ENCODE data around the gene LMAN2. TPM values are rescaled to one million over a fixed set of nuclear protein-coding genes. Genes with fewer than 3 reads are reported as not detected.
"Not testable (repeated sequence)": the region's sequence is repeated elsewhere in the genome, so short reads cannot be mapped to it uniquely, and the experiment has no call there.

Gene LMAN2
- total and polyA plus RNA-seq, 2 experiments from 2014 or later: 163 to 261 TPM

- H3K4me1 ChIP-seq (ENCODE audit: low read depth): peaks cover 34% of the 10 kb centered on the region
- no peak overlapping the region for H3K27ac ChIP-seq
- no peaks in the 10 kb centered on the region for H3K9me3 ChIP-seq (ENCODE audit: low read depth)
- H3K36me3 ChIP-seq: no peaks in the 10 kb centered on the region
- no peaks in the 10 kb centered on the region for H3K27me3 ChIP-seq
- DNase-seq (ENCODE audit: low read depth in 1 of 2, low spot score in 1 of 2): peak in 1 of 2 donors; percentile 40
- no peak overlapping the region for H3K4me3 ChIP-seq
- TF ChIP-seq, protein P1, sequence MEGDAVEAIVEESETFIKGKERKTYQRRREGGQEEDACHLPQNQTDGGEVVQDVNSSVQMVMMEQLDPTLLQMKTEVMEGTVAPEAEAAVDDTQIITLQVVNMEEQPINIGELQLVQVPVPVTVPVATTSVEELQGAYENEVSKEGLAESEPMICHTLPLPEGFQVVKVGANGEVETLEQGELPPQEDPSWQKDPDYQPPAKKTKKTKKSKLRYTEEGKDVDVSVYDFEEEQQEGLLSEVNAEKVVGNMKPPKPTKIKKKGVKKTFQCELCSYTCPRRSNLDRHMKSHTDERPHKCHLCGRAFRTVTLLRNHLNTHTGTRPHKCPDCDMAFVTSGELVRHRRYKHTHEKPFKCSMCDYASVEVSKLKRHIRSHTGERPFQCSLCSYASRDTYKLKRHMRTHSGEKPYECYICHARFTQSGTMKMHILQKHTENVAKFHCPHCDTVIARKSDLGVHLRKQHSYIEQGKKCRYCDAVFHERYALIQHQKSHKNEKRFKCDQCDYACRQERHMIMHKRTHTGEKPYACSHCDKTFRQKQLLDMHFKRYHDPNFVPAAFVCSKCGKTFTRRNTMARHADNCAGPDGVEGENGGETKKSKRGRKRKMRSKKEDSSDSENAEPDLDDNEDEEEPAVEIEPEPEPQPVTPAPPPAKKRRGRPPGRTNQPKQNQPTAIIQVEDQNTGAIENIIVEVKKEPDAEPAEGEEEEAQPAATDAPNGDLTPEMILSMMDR (IDR thresholded peaks at IDR 0.05; ENCODE audit: low read depth, low read length): no peak
Observed at GRCh38 chr5:177364159-177364962, 12.9 kb upstream of the LMAN2 start.

DNA sequence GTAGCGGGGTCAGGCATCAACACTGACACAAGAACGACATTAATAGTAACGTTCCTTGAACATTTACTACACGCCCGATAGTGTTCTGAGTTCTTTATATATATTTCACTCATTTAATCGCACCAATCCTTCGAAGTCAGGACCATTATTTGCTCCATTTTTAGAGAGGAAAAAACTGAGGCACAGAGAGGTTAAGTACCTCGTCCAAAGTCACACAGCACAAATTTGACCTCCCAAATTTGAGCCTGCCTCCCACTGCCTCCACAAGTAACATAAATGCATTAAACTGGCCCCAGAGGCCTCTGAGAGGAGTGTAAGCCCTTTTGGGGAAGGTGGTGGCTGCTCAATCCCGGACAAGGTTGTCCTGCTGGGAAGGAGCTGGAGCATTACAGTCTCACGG, 12.1 kb upstream of the LMAN2 start:
- no peaks in the 10 kb centered on the region for H3K36me3 ChIP-seq
- H3K27ac ChIP-seq: peak overlapping the region; percentile 76
- peaks cover 40% of the 10 kb centered on the region for H3K4me1 ChIP-seq (ENCODE audit: low read depth)
- no peaks in the 10 kb centered on the region for H3K27me3 ChIP-seq
- no peak for DNase-seq (ENCODE audit: low read depth in 1 of 2, low spot score in 1 of 2)
- TF ChIP-seq, protein P1 (IDR thresholded peaks at IDR 0.05; ENCODE audit: low read depth, low read length): no peak
- no peaks in the 10 kb centered on the region for H3K9me3 ChIP-seq (ENCODE audit: low read depth)
- H3K4me3 ChIP-seq: peak overlapping the region; percentile 20

DNA sequence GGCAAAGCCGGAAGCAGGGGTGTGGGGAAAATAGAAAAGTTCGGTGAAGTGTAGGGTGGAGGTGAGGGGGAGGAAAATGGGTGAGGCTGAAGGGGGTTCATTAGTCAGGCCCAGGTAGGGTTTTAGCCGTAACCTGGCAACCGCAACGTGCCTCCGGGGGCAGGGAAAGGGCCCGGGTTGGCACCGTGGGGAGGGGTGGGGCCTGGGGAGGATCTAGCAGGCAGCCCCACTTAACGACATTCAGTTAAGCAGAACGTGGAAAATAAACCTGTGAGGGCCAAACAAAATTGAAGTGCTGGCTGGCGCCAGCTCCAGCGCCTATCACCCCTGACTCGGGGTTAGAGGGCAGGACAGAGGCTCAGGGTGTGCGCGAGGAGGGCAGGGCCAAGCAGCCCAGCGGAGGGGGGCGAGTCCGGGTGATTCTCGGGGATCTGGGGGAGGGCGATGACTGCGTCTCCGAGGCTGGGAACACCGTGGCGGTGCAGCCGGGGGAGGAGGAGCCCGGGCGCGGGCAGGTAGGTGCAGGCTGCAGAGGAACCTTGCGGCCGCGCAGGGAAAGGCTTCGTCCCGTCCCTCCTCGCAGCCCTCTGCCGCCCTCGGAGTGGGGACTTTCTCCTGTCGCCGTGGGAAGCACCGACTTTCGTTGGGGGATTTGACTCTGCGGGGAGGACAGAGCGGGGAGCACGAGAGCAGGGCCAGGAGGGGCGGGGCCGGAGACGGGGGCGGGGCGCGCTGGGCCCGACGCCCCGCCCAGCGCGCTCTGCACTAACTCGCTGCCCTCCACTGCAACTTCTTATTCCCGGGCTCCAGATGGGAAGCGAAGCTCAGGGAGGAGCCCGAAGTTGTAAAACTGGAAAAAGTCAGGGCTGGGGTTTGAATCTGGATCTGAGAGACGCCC, 11.4 kb upstream of the LMAN2 start:
- peak overlapping the region; percentile 20 for H3K4me3 ChIP-seq
- peak overlapping the region; percentile 76 for H3K27ac ChIP-seq
- H3K9me3 ChIP-seq (ENCODE audit: low read depth): no peaks in the 10 kb centered on the region
- no peaks in the 10 kb centered on the region for H3K27me3 ChIP-seq
- peak; percentile 54 to 79 for DNase-seq (ENCODE audit: low read depth in 1 of 2, low spot score in 1 of 2)
- TF ChIP-seq, protein P1 (IDR thresholded peaks at IDR 0.05; ENCODE audit: low read depth, low read length): no peak
- no peaks in the 10 kb centered on the region for H3K36me3 ChIP-seq
- peaks cover 43% of the 10 kb centered on the region for H3K4me1 ChIP-seq (ENCODE audit: low read depth)

- Histone ChIP-seq H3K36me3 (no peaks in the 10 kb centered on the region), H3K4me1 (ENCODE audit: low read depth) (peaks cover 40% of the 10 kb centered on the region), H3K4me3 (no peak overlapping the region), H3K27ac (peak overlapping the region; percentile 76), H3K9me3 (ENCODE audit: low read depth) (no peaks in the 10 kb centered on the region), H3K27me3 (no peaks in the 10 kb centered on the region)
- TF ChIP-seq, protein P1 (IDR thresholded peaks at IDR 0.05; ENCODE audit: low read depth, low read length): no peak
- DNase-seq (ENCODE audit: low read depth in 1 of 2, low spot score in 1 of 2): no peak
Observed at GRCh38 chr5:177362292-177362609, 10.8 kb upstream of the LMAN2 start.

- TF ChIP-seq, protein P1 (IDR thresholded peaks at IDR 0.05; ENCODE audit: low read depth, low read length): no peak
- Histone ChIP-seq H3K4me1 (ENCODE audit: low read depth) (peaks cover 38% of the 10 kb centered on the region), H3K36me3 (no peaks in the 10 kb centered on the region), H3K27ac (peak overlapping the region; percentile 76), H3K27me3 (no peaks in the 10 kb centered on the region), H3K9me3 (ENCODE audit: low read depth) (no peaks in the 10 kb centered on the region), H3K4me3 (no peak overlapping the region)
- no peak for DNase-seq (ENCODE audit: low read depth in 1 of 2, low spot score in 1 of 2)
Observed at GRCh38 chr5:177361418-177362291, 10.2 kb upstream of the LMAN2 start.

DNA sequence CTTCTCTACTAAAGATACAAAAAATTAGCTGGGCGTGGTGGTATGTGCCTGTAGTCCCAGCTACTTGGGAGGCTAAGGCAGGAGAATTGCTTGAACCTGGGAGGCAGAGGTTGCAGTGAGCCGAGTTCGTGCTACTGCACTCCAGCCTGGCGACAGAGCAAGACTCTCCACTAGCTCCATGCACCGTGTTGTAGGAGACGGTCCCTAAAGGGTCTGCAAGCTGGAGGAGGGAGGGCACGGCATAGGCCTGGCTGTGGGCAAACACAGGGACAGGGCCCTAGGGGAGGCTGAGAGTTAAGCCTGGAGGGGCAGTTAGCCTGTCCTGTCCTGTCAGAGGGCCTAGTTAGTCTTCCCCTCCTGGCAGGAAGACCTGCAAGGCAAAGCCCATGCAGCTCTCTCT, 9.3 kb upstream of the LMAN2 start:
- not testable (repeated sequence) for H3K9me3 ChIP-seq (ENCODE audit: low read depth); H3K27ac ChIP-seq; H3K36me3 ChIP-seq; H3K27me3 ChIP-seq; DNase-seq (ENCODE audit: low read depth in 1 of 2, low spot score in 1 of 2); H3K4me3 ChIP-seq
- H3K4me1 ChIP-seq (ENCODE audit: low read depth): peaks cover 29% of the 10 kb centered on the region
